ENCODE measurements around the gene MRC1.

Gene MRC1

GRCh38 chr10:17795813-17796594, 13.1 kb upstream of the MRC1 start:
- DNase-seq, result no peak

DNA sequence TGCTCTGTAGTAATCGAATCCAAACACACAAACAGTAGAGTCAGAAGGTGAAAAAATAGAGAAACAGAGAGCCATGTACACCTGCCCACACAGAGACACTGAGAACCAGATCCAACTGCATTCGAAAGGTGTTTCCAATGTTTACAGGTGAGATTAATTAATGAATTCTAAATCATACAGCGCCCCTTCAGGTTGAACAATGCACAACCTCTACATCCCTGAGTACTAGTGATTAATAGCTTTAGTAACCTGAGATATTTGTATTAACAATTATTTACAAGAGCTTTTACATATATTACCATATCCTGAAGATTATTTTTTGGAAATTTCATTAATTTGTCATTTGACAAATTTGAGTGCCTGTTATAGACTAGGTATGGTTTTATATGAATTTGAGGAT, 7.6 kb upstream of the MRC1 start:
- no peak for DNase-seq

DNA sequence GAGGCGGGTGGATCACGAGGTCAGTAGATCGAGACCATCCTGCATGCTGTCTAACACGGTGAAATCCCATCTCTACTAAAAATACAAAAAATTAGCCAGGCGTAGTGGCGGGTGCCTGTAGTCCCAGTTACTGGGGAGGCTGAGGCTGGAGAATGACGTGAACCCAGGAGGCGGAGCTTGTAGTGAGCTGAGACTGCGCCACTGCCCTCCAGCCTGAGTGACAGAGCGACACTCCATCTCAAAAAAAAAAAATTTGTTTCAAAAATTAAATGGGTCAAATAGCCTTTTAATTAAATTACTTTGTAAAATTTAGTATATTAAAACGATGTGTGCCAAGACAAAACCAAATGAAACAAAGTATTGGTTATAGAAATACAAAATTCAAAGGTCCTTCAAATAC, 6.8 kb upstream of the MRC1 start:
- DNase-seq, result no peak

GRCh38 chr10:17802976-17803375, 6.2 kb upstream of the MRC1 start:
- no peak for DNase-seq

- no peak for DNase-seq
Measured at GRCh38 chr10:17805330-17805729, 3.8 kb upstream of the MRC1 start.

DNA sequence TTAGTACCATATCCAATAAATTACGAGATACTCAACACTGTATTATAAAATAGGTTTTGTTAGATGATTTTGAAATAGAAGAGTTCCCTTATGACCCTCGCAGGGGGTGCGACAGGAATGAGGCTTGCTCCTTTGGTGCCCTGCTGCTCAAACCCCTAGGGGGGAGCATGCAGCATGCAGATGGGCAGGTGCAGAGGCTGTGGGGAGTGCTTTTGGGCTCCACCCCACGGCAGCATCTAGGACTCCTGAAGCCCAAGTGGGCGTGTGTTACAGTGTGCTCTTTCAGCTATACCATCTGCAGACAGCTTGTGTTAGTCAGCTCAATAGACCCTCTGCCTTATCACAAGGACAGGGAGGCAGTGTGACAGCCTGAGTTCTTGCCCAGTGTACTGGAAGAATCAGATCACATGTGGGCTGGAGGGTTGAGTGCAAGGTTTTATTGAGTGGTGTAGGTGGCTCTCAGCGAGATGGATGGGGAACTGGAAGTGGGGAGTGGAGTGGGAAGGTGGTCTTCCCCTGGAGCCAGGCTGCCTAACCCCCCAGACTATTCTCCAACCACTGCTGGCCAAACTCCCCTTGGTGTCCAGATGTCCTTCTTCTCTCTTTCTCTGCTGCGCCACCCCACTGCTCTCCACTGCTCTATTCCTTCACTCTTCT, 3.1 kb upstream of the MRC1 start:
- DNase-seq, result no peak

GRCh38 chr10:17811146-17811865, 2.2 kb downstream of the MRC1 start:
- DNase-seq, result no peak

DNA sequence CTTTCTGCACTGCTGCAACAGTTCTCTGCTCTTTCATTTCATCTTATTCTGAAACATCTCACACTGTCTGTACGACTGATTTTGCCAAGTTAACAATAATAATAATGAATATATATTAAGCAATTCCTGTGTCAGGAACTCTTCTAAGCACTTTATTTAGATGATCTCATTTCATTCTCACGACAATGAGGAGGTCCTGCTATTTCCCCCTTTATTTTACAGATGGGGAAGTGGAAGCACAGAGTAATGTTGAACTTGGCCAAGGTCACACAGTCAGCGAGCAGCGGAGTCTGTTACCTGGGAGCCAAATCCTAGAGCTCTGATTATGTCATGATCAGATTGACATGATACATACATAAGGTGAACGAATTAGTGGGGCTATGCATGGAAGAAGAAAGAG, 5.8 kb downstream of the MRC1 start:
- no peak for DNase-seq

- DNase-seq, result no peak
Measured at GRCh38 chr10:17816199-17816598, 7.1 kb downstream of the MRC1 start.

- no peak for DNase-seq
Measured at GRCh38 chr10:17817316-17817715, 8.2 kb downstream of the MRC1 start.

DNA sequence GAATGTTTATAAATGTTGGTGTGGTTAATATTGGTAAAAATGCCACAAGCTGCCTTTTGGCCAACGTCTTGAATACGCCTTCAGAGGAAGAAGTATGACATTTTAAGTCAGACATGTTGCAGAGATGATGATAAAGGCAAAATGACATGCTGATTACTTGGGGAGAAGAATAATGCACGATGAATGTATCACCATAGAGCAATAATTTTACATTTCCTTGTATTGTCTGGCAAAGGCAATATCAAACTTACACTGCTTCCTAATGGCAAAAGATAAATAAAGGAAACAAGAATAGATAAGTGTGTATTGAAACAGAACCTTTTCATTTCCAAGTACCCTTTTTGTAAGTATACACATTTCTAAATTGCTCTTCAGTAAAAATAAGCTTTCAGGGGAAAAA, 8.6 kb downstream of the MRC1 start:
- DNase-seq, result no peak

- DNase-seq, result no peak
Measured at GRCh38 chr10:17819836-17820235, 10.7 kb downstream of the MRC1 start.

- no peak for DNase-seq
Measured at GRCh38 chr10:17820943-17821342, 11.8 kb downstream of the MRC1 start.

GRCh38 chr10:17821893-17822292, 12.7 kb downstream of the MRC1 start:
- no peak for DNase-seq

DNA sequence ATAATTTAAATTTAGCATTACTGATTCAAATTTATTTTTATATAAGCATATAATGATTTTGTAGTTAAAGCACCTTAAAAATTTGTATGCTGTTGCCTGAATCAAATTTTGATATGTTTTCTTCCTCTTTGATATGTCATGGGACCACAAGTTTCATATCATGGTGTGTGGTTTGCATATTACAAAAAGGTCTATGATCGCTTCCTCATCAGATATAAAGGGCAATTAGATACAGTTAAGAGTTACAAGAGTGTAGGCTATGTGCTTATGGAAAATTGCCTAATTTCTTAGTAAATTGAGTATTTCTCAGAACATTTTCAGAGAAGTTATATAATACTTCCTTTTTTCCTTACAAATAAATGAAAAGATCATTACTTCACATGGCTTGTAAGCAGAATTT, 22.2 kb downstream of the MRC1 start:
- no peak for DNase-seq

- DNase-seq, result no peak
Measured at GRCh38 chr10:17831896-17832295, 22.7 kb downstream of the MRC1 start.

DNA sequence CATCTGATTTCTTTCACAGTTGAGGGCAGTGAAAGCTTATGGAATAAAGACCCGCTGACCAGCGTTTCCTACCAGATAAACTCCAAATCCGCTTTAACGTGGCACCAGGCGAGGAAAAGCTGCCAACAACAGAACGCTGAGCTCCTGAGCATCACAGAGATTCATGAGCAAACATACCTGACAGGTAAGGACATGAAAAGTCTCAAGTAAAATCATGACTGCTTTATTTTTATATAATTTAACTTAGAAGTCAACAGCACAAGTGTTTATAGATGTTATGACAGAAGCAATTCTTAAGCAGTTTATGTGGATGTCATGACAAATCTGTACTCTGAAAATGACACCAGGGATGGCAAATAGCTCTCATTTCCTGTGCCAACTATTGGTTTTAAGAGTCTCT, 24.5 kb downstream of the MRC1 start:
- no peak for DNase-seq

GRCh38 chr10:17835688-17836087, 26.5 kb downstream of the MRC1 start:
- DNase-seq, result no peak

DNA sequence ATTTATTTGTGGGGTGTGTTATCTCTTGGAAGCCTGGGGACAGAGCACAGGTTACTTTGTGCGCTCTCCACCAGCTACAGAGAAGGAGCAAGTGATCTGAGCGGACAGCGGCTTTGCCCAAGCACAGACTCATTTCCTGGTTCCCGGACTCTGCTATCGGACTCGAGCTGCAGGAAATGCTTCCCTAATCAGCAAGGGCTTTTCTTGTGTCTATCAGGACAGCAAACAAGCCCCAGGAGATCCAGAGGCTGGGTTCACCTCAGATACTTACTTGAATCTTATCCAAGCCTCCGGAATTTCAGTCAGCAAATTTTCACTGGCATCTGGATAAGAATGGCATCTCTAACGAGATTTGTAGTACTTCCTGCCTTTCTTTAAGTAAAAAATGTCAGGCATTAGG, 27.8 kb downstream of the MRC1 start:
- DNase-seq, result no peak

- DNase-seq, result no peak
Measured at GRCh38 chr10:17838080-17838648, 29.0 kb downstream of the MRC1 start.

DNA sequence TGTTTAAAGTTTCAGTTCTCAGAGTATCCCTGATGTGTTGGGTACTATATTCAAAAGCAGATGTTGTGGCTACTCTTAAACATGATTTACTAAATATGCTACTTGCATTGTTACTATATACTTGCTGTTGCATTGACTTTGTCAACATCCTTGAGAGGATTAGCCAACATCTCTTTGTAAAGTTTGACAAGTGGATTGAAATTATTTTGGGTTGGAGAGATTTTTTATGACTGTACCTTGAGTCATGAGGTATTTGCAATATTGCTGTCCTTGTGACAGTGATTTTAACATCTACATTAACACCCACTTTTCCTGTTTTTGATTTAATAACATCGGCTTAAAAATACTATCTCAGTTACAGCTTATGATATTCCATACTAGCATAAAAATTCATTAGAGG, 31.9 kb downstream of the MRC1 start:
- DNase-seq, result no peak

GRCh38 chr10:17842641-17843040, 33.5 kb downstream of the MRC1 start:
- no peak for DNase-seq

DNA sequence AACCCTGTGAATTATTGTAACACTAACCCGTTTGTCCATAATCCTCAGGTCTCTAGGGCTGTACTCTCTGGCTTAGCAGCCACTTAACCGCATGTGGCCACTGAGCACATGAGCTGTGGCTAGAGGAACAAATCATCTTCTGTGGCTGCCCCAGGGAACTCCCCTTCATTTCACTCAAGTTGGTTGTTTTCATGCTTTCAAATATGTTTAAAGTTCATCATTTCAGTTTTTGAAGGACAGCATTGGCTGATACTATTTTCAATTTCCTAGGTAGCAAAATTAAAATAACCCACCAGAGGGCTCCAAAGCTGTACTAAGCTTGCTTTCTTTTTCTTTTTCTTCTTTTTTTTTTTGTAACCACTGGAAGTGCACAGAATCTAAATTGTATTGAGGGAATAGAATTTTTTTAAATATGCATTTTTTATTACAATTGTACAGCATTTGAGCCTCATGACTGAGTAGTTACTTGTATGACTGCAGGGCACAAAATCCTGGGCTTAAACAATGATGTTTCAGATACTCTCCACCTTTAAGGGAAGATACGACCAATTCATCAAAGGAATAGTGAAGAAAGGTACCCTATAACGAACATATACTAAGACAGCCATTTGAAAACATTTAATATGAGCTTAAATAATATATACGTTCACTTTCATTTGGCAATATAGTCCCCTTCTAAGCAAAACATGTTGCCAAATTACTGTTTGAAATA, 38.6 kb downstream of the MRC1 start:
- no peak for DNase-seq
